RWPE2 (cell line): ENCODE data around the gene UNC50.
A peak's percentile ranks its signal among the peaks of the same experiment; 100 is the strongest.

Experiments
- ATAC-seq: fragments of 200-7000 bp; cut with Tn5 transposase; 3 replicates; pipeline ENCODE4 v1.9.1; 2021; ENCODE audit warnings: low read depth
- DNase-seq: peaks from one replicate; pipeline ENCODE4 v3.0.0-alpha.2; 2020; ENCODE audit warnings: low spot score
- H3K27ac ChIP-seq: fragments of 450-650 bp; 2 replicates; pipeline ENCODE4 v1.5.1; 2017; ENCODE audit warnings: mild to moderate bottlenecking; ENCODE audit not compliant: poor library complexity, severe bottlenecking
- H3K27me3 ChIP-seq: fragments of 250-450 bp; sonication (Bioruptor Pico); 2 replicates; pipeline ENCODE4 v1.5.1; 2021; ENCODE audit warnings: mild to moderate bottlenecking, moderate library complexity; ENCODE audit not compliant: insufficient read depth, poor library complexity, severe bottlenecking
- H3K36me3 ChIP-seq: fragments of 250-450 bp; sonication (Bioruptor Pico); 2 replicates; pipeline ENCODE4 v1.5.1; 2020; ENCODE audit warnings: low read depth, mild to moderate bottlenecking, moderate library complexity
- H3K4me1 ChIP-seq: fragments of 250-450 bp; sonication (Bioruptor Pico); 2 replicates; pipeline ENCODE4 v1.5.1; 2021; ENCODE audit warnings: mild to moderate bottlenecking, moderate library complexity; ENCODE audit not compliant: insufficient read depth, poor library complexity, severe bottlenecking
- H3K4me3 ChIP-seq: fragments of 250-450 bp; sonication (Bioruptor Pico); 2 replicates; pipeline ENCODE4 v1.5.1; 2021; ENCODE audit warnings: mild to moderate bottlenecking, moderate library complexity; ENCODE audit not compliant: severe bottlenecking
- H3K9me3 ChIP-seq: fragments of 250-450 bp; sonication (Bioruptor Pico); 2 replicates; pipeline ENCODE4 v1.5.1; 2021; ENCODE audit warnings: mild to moderate bottlenecking, moderate library complexity; ENCODE audit not compliant: severe bottlenecking
- CTCF ChIP-seq: fragments of 450-650 bp; IDR thresholded peaks from one replicate; pipeline ENCODE4 v1.5.1; 2017; ENCODE audit warnings: mild to moderate bottlenecking, moderate library complexity; ENCODE audit not compliant: poor library complexity, severe bottlenecking

UNC50 gene

GRCh38 chr2:98607104-98607503 lies 1.3 kb upstream of the UNC50 start:
- Histone ChIP-seq H3K36me3 (peaks cover 45% of the 10 kb centered on the region), H3K27me3 (no peaks in the 10 kb centered on the region), H3K9me3 (no peaks in the 10 kb centered on the region), H3K4me1 (peaks cover 10% of the 10 kb centered on the region), H3K27ac (no peak overlapping the region), H3K4me3 (peak overlapping the region; percentile 90)
- TF ChIP-seq CTCF, result no peak
- DNase-seq (no peak), ATAC-seq (no peak)

- H3K36me3 ChIP-seq, result peaks cover 45% of the 10 kb centered on the region
- H3K27me3 ChIP-seq, result no peaks in the 10 kb centered on the region
- H3K27ac ChIP-seq, result peak overlapping the region; percentile 52
- no peaks in the 10 kb centered on the region for H3K9me3 ChIP-seq
- DNase-seq (no peak), ATAC-seq (no peak)
- peak overlapping the region; percentile 90 for H3K4me3 ChIP-seq
- no peak for TF ChIP-seq CTCF
- peaks cover 10% of the 10 kb centered on the region for H3K4me1 ChIP-seq
Measured at GRCh38 chr2:98607741-98608115, 661 bp upstream of the UNC50 start.

GRCh38 chr2:98608962-98609604 lies 694 bp downstream of the UNC50 start:
- peak; percentile 24; the same call in 1 of the 3 replicates for ATAC-seq
- no peaks in the 10 kb centered on the region for H3K9me3 ChIP-seq

GRCh38 chr2:98614024-98614739 lies 5.8 kb downstream of the UNC50 start:
- H3K4me1 ChIP-seq, result peaks cover 6% of the 10 kb centered on the region
- no peak overlapping the region for H3K27ac ChIP-seq
- ATAC-seq (no peak), DNase-seq (no peak)
- H3K4me3 ChIP-seq, result no peak overlapping the region
- no peaks in the 10 kb centered on the region for H3K9me3 ChIP-seq
- no peaks in the 10 kb centered on the region for H3K27me3 ChIP-seq
- H3K36me3 ChIP-seq, result peaks cover 82% of the 10 kb centered on the region
- TF ChIP-seq CTCF, result no peak

More at GRCh38 chr2:98608962-98609604, 694 bp downstream of the UNC50 start:
- Histone ChIP-seq H3K36me3 (peaks cover 45% of the 10 kb centered on the region), H3K4me1 (peaks cover 10% of the 10 kb centered on the region), H3K27me3 (no peaks in the 10 kb centered on the region), H3K4me3 (peak overlapping the region; percentile 90), H3K27ac (peak overlapping the region; percentile 52)
- TF ChIP-seq CTCF, result no peak
- no peak for DNase-seq

- no peak overlapping the region for H3K27ac ChIP-seq
- H3K4me1 ChIP-seq, result no peaks in the 10 kb centered on the region
- TF ChIP-seq CTCF, result no peak
- no peak for ATAC-seq
- DNase-seq, result no peak
- H3K4me3 ChIP-seq, result no peak overlapping the region
- no peaks in the 10 kb centered on the region for H3K9me3 ChIP-seq
- no peaks in the 10 kb centered on the region for H3K27me3 ChIP-seq
- peaks cover 71% of the 10 kb centered on the region for H3K36me3 ChIP-seq
Measured at GRCh38 chr2:98615481-98615880, 7.1 kb downstream of the UNC50 start.
